Right renal pelvis (tissue), 4 donors: ENCODE results near the gene GTF3C4. TPM values are rescaled to one million over a fixed set of nuclear protein-coding genes. Genes with fewer than 3 reads are reported as not detected.

ENCODE experiments used
- DNase-seq, 4 donors: peaks; one replicate each; pipeline ENCODE4 v3.0.0-alpha.2; 2013; ENCODE audit warnings: low read depth in 4 of 4, low spot score in 3 of 4, missing footprints in 1 of 4
- polyA plus RNA-seq, 4 donors: library from polyadenylated mRNA; unstranded; fragments of 120-200 nt; gene quantifications; one replicate each; pipeline ENCODE4 v1.2.1, GENCODE V29; 2013; ENCODE audit not compliant: insufficient read length in 4 of 4

Gene GTF3C4
- polyA plus RNA-seq, 4 donors = 25.0 to 28.8 (median 28.6) TPM

DNA sequence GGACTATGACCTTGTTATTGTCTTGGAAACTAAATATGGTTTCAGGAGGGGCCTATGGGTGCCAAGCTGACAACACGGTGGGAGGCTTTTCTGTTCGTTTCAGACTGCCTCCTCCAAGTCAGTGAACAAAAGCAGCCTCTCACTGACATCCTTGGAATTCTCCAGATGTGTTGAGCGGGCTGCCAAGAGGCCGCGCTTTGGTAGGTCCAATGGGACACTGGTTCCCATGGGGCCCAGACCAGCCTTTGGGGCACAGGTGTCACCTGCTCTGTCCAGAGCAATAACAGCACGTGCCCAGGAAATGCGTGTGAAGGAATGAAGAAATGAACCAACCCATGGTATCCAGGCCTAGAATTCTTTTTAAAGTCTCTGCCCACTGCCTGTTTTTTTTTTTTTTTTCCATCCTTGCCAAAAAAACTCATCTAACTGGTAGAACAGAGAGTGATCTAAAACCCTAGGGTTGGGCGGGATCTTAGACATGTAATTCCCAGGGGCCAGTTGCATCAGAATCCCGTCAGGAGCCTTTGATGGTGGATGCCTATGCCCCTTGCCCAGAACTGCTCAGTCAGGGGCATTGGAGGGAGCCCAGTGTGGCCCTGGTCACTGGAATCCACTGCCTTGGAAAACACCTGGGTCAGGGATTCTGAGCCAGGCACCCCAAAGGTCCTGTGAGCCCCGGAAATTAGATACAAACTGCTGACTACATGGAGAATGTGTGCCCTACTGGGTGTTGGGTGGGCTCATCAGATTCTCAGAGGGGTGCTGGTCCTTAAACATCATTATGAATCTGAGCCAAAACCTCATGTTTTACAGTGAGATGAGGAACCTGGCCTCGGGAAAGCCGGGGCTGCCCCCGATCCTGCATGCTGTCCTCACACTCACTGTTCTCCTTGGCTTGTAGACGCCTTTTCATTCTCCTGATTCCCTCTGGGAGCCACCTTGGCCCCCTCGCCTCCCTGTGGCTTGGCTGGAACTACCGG is 60.1 kb downstream of the GTF3C4 start:
- DNase-seq = no peak

DNA sequence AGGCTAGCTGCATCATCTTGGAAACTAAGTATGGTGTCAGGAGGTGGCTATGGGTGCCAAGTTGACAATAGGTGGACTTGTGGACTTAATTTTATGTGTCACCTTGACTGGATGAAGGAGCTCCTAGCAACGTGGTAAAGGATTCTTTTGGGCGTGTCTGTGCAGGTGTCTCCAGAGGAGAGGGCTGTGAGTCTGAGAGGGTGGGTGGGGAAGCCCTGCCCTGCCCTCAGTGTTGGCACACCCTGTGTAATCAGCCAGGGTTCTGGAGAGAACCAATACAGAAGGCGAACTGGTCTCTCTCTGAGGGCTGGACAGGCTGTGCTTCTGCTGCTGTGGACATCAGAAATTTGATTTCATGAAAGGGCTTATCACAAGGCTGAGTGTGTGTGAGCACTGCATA is 61.0 kb downstream of the GTF3C4 start:
- no peak for DNase-seq

DNA sequence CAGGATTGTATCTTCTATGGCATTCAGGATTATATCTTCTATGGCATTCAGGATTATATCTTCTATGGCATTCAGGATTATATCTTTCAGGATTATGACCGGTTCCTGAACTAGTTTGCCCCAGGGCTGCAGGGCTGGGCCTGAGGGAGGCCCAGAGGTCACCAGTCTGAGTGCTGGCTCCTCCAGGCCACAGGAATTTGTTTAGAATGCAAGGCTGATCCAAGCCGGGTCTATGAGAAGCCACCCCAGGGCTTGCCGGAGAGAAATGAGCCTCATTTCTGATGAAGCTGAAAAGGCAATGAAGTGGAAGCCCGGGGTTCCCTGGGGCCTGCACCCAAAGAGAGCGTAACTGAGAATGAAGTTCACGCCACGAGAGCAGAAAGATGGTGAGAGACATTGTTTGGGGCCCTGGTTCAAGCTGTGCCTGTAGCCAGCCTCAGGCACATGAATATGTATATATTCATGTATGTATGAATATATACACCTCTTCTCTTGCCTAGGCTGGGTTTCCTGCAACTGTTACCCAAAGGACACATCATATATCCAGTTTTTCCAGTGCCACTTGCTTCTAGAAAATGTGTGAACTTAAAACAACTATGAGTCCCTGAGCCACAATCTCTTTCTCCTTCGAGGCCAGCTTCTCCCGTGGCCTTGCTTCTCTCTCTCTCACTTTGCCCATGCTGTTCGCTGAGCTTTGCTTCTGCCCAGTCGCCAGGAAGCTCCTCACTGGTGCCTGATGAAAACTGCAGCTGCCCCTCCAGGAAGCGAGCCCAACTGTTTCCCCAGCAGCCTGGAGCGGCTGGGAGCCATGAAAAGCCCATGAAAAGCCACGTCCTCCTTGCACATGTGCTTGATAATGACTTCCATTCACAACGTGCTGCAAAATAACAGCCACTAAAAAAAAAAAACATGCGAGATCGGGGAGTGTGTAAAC is 62.3 kb downstream of the GTF3C4 start:
- DNase-seq = no peak

DNA sequence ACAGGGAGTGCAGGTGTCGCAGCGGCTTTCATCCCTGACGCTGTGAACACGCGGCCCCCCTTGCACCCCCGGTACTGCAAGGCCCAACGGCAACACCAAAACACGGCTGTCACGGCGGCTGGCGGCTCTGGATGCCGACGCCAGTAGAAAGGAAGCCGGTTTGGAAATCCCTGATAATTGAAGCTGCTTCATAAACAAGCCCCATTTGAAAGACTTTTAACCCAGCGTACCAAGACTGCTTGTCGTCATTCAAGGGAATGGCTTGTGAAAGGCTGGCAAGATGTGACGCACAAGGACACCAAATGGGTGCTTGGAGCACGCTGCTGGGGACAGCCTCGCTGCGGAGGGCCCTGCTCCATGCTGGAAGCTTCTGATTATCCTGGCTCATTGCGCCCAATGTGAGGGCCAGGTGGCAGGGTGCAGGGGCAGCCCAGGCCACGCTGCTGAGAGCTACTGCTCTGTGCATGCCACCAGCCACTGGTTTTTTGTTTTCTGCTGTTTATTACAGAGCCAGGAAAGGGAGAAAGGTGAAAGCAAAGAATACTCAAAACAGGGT is 63.1 kb downstream of the GTF3C4 start:
- no peak for DNase-seq

DNA sequence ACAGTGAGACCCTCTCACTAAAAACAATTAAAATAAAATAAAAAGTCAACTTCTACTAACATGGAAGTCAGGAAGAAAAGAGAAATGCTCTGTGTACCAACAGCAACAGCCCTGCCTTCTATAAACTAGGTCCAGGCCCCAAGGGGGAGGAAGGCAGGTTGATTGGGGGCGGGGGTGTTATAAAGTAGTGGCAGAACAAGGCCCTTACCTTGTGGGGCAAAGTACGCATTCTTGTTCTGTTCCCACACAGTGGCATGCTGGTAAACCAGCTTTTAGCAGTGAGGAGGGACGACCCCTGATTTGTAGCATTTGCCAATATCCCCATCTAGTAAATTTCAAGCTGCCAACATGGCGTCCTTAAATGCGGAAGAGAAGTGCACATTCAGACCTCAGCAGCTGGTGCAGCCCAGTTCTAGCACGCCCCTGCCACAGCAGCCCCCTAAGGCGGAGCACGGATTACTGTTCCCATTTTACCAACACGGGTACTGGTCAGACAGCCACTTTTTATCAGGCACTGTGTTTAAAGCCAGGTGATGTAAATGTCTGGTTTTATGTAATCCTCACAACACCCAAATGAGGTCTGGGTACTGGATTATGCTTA is 69.5 kb downstream of the GTF3C4 start:
- no peak for DNase-seq

DNA sequence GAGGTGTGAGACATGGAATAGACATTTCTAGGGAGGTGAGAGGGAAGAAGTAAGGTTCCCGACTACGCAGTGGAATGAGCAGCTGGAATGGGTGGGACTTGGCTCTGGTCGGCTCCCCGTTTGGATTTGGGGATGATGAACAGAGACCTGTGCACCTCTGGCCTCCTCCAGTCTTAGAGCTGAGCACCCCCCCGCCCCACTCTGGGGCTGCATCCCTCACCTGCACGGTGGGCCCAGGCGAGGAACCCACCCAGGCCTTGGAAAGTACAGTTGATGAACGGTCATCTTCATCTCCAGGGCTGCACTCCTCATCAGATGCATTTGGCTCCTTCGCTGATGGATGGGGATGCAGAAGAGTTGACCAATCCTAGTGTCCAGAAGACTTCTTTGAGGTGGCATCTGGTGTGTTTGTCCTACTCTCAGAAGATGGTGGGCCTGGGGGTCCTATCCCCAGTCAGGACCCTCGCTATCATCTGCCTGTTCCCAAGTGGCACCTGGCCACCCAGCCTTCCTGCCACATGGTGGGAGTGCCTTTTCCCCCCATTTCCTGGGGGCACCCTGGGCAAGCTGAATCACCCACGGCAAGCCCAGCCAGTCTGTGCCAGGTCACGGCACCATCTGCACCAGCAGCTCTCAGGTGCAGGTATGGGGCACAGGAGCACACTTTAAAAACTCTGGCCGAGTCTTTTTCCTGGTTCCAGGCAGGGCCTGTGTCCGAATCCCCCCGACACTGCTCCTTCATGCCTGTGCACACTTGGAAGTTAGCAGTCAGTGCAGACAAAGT is 70.5 kb downstream of the GTF3C4 start:
- DNase-seq = no peak

DNA sequence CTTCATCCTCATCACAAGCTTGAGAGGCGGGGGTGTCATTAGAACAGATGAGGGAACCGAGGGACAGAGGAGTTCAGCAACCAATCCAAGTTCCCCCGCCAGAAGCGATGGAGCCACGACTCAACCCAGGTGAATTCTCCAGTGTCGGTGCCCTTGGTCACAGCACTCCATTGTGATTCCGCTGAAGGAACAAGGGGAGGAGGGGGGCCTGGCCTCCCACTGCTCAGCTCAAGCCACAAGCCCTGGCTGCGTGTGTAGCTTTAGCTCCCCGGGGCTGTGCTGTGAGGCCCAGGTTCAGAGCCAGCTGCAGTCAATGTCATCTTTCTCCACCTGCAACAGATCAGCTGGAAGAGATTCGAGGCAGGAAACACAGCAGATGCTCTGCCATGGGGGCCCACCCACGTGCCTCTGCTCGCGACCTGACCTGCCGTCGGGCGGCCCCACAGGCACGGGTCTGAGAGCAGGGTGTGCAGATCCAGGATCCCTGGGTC is 72.6 kb downstream of the GTF3C4 start:
- DNase-seq = no peak

DNA sequence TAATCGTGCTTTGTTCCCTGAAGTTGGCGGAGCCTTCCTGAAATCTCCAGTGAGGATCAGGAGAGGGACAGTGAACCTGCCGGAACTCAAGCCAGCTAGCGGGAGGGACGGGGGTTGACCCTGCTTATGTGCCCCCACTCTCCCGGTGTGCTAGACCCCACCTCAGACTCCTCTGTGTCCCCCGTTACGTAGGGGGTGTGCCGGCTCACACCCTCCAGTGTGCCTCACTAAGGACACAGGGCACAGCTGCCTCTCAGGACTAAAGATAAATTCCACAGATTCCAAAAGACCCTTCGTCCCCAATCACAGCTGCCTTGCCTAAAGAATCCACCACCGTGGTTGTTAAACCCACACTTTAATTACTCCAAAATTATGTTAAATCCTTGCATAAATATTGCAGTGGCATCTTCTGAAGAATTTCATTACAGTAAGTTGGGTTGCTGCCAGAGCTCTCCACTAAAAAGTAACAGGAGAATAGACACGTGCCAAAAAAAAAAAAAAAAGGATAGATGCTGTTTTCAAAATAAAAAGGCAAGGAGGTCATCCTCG is 73.7 kb downstream of the GTF3C4 start:
- DNase-seq = no peak

Other genes starting within 250 kb of the GTF3C4 start
- not detected for gene BARHL1, start 87.9 kb upstream of the GTF3C4 start, polyA plus RNA-seq
- 10 to 100 TPM; 15.5 to 19.2 (median 16.8) TPM for gene DDX31, start 481 bp upstream of the GTF3C4 start, polyA plus RNA-seq
- 1 to 10 TPM; 3.2 to 4.4 (median 4.1) TPM for gene AK8, start 207.8 kb downstream of the GTF3C4 start, polyA plus RNA-seq
- 10 to 100 TPM in 2 of 4 donors, 1 to 10 TPM in 2; 8.7 to 10.8 (median 10.1) TPM for gene SPACA9, start 208.4 kb downstream of the GTF3C4 start, polyA plus RNA-seq